Osteocyte (in vitro differentiated cells): ENCODE measurements around the gene VIT. TPM values are rescaled to one million over a fixed set of nuclear protein-coding genes. Genes with fewer than 3 reads are reported as not detected.

ENCODE experiments used
- DNase-seq: peaks from one replicate; pipeline ENCODE4 v3.0.0; 2021; ENCODE audit warnings: mixed read lengths; ENCODE audit not compliant: unreplicated experiment; ENCODE audit errors: extremely low spot score
- H3K27ac Mint-ChIP-seq: one replicate; pipeline ENCODE4 v1.8.0; 2021; ENCODE audit warnings: mild to moderate bottlenecking, mixed read lengths; ENCODE audit not compliant: unreplicated experiment
- H3K27me3 Mint-ChIP-seq: one replicate; pipeline ENCODE4 v1.8.0; 2021; ENCODE audit warnings: mixed read lengths; ENCODE audit not compliant: unreplicated experiment
- H3K36me3 Mint-ChIP-seq: one replicate; pipeline ENCODE4 v1.8.0; 2021; ENCODE audit warnings: mixed read lengths; ENCODE audit not compliant: unreplicated experiment
- H3K4me1 Mint-ChIP-seq: one replicate; pipeline ENCODE4 v1.8.0; 2021; ENCODE audit warnings: mixed read lengths; ENCODE audit not compliant: unreplicated experiment
- H3K4me3 Mint-ChIP-seq: one replicate; pipeline ENCODE4 v1.8.0; 2021; ENCODE audit warnings: mild to moderate bottlenecking, moderate library complexity, mixed read lengths; ENCODE audit not compliant: unreplicated experiment
- H3K9me3 Mint-ChIP-seq: one replicate; pipeline ENCODE4 v1.8.0; 2021; ENCODE audit warnings: mixed read lengths; ENCODE audit not compliant: unreplicated experiment
- total RNA-seq: library from RNA; stranded (reverse); gene quantifications from 2 replicates; pipeline ENCODE4 v1.2.1, GENCODE V29; 2021
- TF ChIP-seq, protein P1 (sequence below): fragments of 200-600 bp; sonication (generic); IDR thresholded peaks from 2 replicates; pipeline ENCODE4 v1.5.0; 2021; ENCODE audit warnings: antibody characterized with exemption, mild to moderate bottlenecking, moderate library complexity

Gene VIT
- total RNA-seq, 1 donor from 2014 or later, result 11.4 TPM

- Mint-ChIP-seq H3K4me3 (no peak overlapping the region), H3K4me1 (peaks cover 15% of the 10 kb centered on the region)
- DNase-seq, result no peak
Measured at GRCh38 chr2:36732673-36733036, 36.1 kb downstream of the VIT start.

DNA sequence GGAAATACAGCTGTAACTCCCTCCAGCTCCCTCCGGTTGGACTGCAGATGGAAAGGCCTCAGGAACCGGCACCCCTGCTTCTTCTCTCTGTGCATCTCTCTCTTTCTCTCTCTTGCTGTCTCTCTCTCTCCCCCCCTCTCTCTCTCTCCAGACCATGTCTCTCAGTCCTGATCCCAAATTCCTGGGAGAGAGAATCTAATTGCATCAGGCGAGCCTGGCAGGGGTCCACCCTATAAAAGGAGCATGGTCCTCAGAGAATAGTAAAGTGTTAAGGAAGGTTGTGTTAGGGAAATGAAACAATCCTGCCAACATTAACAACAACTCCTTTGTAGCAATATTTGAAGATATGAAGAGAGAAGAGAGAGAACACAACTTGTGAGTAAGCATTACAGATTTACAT is 36.7 kb downstream of the VIT start:
- no peak for DNase-seq
- Mint-ChIP-seq H3K9me3 (no peaks in the 10 kb centered on the region), H3K4me1 (peaks cover 15% of the 10 kb centered on the region), H3K27ac (no peak overlapping the region), H3K4me3 (no peak overlapping the region), H3K27me3 (no peaks in the 10 kb centered on the region), H3K36me3 (no peaks in the 10 kb centered on the region)
- TF ChIP-seq, protein P1, sequence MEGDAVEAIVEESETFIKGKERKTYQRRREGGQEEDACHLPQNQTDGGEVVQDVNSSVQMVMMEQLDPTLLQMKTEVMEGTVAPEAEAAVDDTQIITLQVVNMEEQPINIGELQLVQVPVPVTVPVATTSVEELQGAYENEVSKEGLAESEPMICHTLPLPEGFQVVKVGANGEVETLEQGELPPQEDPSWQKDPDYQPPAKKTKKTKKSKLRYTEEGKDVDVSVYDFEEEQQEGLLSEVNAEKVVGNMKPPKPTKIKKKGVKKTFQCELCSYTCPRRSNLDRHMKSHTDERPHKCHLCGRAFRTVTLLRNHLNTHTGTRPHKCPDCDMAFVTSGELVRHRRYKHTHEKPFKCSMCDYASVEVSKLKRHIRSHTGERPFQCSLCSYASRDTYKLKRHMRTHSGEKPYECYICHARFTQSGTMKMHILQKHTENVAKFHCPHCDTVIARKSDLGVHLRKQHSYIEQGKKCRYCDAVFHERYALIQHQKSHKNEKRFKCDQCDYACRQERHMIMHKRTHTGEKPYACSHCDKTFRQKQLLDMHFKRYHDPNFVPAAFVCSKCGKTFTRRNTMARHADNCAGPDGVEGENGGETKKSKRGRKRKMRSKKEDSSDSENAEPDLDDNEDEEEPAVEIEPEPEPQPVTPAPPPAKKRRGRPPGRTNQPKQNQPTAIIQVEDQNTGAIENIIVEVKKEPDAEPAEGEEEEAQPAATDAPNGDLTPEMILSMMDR, result no peak

More at GRCh38 chr2:36732673-36733036, 36.1 kb downstream of the VIT start:
- H3K27ac Mint-ChIP-seq, result peak overlapping the region; percentile 70
- H3K9me3 Mint-ChIP-seq, result no peaks in the 10 kb centered on the region
- TF ChIP-seq, protein P1, result no peak
- H3K27me3 Mint-ChIP-seq, result no peaks in the 10 kb centered on the region
- H3K36me3 Mint-ChIP-seq, result no peaks in the 10 kb centered on the region

- no peak overlapping the region for H3K4me3 Mint-ChIP-seq
- H3K36me3 Mint-ChIP-seq, result no peaks in the 10 kb centered on the region
- H3K27ac Mint-ChIP-seq, result no peak overlapping the region
- H3K9me3 Mint-ChIP-seq, result no peaks in the 10 kb centered on the region
- TF ChIP-seq, protein P1, result no peak
- no peaks in the 10 kb centered on the region for H3K27me3 Mint-ChIP-seq
- H3K4me1 Mint-ChIP-seq, result peaks cover 15% of the 10 kb centered on the region
- DNase-seq, result no peak
Measured at GRCh38 chr2:36734304-36734703, 37.8 kb downstream of the VIT start.

- Mint-ChIP-seq H3K36me3 (no peaks in the 10 kb centered on the region), H3K4me3 (no peak overlapping the region), H3K27ac (no peak overlapping the region), H3K9me3 (no peaks in the 10 kb centered on the region), H3K27me3 (no peaks in the 10 kb centered on the region), H3K4me1 (peaks cover 6% of the 10 kb centered on the region)
- TF ChIP-seq, protein P1, result no peak
- DNase-seq, result no peak
Measured at GRCh38 chr2:36737131-36737750, 40.7 kb downstream of the VIT start.

DNA sequence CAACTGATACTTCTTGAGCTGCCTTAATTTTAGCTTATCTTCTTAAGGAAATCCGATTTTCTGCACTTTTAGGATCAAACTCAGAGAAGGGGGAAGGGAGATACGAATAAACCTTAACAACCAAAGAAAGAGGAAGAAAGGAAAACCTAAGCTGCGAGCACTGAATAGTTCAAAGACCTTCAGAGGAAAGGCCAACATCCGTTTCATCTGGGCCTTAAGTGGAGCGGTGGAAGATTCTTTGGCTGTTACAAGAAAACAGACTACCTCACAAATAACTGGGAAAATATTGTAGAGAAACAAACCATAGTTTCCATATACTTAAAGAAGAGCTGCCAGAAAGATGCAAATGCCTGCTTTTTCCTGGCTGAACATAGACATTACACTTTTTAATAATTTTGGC is 43.6 kb downstream of the VIT start:
- Mint-ChIP-seq H3K4me3 (no peak overlapping the region), H3K27ac (no peak overlapping the region), H3K27me3 (no peaks in the 10 kb centered on the region), H3K9me3 (peaks cover 8% of the 10 kb centered on the region), H3K4me1 (no peaks in the 10 kb centered on the region), H3K36me3 (peaks cover 11% of the 10 kb centered on the region)
- TF ChIP-seq, protein P1, result no peak
- no peak for DNase-seq
